Measurements from ENCODE around the gene PPFIBP2.

Gene PPFIBP2

GRCh38 chr11:7513234-7514098 lies at the start of gene PPFIBP2:
TSS of gene PPFIBP2 (plus strand) at chr11:7513999. CDS start at chr11:7549476, 35,477 bp downstream.
- peak; percentile 85 for DNase-seq

DNA sequence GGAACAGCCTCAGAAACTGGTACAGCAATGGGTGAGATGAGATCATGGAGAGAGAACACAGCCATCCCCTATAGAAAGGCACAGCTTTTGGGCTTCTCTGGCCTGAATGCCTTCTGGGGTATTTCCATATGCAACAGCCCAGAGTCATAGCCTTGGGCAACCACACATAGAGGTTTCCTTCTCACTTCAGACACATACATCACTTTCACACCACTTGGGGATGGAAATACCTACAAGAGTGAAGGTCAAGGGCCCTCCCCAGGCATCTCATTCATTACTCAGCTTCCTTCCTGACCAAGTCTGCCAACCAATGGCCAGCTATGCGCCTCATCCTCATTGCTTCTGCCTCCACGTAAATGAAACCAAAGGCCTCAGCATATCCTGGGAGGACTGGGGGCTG lies 46.1 kb upstream of the PPFIBP2 start:
- DNase-seq = no peak

DNA sequence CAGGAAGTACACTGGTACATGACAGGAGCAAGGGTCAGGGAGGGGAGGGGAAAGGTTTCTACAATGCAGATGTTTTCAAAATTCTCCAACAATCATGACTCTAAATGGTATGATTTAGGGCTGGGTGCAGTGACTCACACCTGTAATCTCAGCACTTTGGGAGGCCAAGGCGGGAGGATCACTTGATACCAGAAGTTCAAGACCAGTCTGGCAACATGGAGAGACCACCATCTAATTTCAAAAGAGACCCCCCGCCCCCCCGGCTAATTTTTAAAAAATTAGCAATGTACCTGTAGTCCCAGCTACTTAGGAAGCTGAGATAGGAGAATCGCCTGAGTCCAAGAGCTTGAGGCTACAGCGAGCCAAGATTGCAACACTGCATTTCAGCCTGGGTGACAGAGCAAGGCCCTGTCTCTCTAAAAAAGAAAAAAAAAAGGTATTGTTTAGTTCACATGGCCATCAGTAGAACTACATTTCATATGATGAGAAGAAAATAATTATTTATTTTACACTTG lies 44.4 kb upstream of the PPFIBP2 start:
- DNase-seq = no peak

GRCh38 chr11:7471071-7471470 lies 42.7 kb upstream of the PPFIBP2 start:
- no peak for DNase-seq

- no peak for DNase-seq
These were observed 40.1 kb upstream of the PPFIBP2 start for GRCh38 chr11:7473717-7474116.

DNA sequence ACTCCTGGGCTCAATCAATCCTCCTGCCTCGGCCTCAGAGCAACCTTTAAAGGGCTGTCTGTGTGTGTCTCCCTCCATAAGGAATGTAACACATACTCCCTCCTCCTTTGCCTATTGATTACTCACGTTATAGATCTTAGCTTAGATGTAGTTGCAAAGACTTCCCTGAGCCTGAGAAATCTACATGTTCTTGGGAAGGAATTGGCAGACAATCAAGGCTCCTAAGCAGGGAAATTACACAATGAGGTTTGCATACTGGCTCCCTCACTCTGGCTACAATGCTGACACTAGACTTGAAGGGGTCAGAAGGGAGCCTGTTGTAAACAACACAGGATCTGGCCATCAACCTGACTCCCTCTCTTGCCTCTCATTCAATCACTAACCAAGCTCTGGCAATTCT lies 33.7 kb upstream of the PPFIBP2 start:
- DNase-seq = no peak

DNA sequence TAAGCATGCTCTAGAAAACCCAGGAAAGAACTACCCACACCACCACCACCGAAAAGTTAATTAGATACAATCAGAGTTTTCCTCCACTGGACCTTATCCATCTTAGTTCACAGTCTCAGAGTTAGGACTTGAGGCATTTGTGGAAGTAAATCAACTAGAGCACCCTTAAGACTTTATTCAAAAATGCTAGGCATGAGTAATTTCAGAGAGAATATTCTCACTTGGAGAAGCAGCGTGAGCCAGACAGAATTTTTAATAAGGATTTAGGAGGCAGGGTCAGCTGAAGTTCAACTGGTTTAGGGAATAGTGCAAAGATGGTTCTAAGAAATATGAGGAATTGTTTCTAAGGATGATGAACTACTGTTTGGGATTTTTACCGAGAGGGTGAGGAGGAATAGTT lies 29.7 kb upstream of the PPFIBP2 start:
- DNase-seq = no peak

DNA sequence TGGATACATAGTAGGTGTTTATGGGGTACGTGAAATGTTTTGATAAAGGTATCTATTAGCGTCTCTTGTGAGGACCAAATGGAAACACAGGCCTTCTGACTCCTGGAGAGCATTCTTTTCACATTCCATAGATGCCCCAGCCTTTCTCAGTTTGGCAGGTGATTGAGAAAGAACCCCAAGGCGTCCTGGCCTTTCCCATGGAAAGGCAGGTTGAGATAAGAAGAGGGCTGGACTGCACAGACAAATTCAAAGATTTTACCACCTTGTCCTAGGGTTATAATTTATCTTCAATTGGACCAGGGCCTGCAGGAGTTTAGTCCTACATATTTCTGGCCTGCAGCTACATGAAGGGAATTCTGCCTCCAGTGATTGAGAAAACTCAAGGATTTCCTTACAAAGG lies 29.2 kb upstream of the PPFIBP2 start:
- DNase-seq = no peak

- no peak for DNase-seq
These were observed 28.4 kb upstream of the PPFIBP2 start, which contains the start of gene OLFML1 for GRCh38 chr11:7485186-7486097. TSS of gene OLFML1 (plus strand) at chr11:7485506. CDS start at chr11:7485876, 370 bp downstream.

GRCh38 chr11:7486098-7486780 lies 27.6 kb upstream of the PPFIBP2 start:
- DNase-seq = no peak

DNA sequence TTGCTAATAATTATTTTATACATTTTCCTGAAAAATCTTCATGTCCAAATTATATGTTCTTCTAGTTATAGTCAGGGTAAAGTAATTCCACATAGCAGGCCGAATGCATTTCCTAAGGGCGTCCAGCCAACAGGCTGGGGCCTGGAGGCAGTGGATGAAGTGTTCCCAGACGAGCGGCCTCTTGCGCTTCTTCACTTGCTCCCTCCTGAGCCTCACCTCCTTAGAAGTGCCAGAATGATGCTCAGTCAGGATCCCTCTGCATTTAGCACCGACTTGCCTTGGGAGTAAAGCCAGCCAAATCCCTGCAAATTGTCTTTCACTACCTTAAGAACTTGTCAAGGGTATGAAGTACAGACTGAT lies 27.0 kb upstream of the PPFIBP2 start:
- no peak for DNase-seq

DNA sequence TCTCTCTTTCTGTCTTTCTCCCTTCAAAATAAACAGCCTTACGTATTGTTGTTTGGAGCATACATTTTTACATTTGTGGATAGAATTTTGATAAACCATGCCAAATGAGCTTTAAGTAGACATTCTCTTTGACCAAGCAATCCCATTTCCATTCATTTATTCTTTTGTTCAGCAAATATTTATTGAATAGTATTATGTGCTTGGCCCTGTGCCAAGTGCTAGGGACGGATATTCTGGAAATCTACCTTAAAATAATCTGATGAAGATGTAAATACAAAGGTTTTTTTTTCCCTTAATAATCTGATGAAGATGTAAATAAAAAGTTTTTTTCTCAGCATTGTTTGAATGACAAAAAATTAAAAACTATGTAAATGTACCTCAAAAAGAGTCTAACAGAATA lies 26.4 kb upstream of the PPFIBP2 start:
- no peak for DNase-seq

- no peak for DNase-seq
These were observed 25.1 kb upstream of the PPFIBP2 start for GRCh38 chr11:7488681-7489080.

DNA sequence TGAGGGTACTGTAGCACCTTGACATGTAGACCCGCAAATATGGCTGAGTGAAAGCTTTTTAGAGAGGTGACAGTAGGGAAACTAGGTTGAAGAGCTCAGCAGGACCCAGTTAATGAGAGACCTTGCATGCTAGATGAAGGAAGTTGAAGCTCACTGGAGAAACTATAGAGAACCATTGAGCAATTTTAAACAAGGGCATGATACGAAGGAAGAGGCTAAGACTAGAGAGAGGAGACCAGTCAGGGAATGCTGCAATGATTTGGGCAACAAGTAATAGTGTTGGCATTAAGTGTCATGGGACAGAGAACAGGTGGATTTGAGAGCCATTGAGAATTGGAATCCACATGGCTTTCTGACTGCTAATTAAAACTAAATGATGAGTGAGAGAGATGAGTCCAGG lies 24.4 kb upstream of the PPFIBP2 start:
- DNase-seq = no peak

GRCh38 chr11:7490054-7490453 lies 23.7 kb upstream of the PPFIBP2 start:
- no peak for DNase-seq

DNA sequence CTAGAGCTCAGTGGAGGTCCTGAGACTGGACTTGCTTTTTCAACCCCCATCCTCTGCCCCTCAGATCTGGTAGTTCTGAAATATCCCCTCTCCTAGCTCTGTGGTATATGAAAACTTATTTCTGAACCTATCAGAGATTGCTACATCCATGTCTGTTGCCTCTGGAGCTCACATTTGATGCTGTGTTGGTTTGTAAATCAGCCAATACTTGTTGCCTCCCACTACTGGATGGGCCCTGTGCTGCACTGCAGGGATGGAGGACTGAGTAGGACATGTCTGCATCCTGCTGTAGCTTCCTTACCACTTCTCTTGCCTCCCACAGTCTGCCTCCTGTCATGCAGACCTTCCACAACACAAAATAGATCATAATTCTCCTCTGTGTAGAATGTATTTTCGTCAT lies 23.3 kb upstream of the PPFIBP2 start:
- DNase-seq = no peak

DNA sequence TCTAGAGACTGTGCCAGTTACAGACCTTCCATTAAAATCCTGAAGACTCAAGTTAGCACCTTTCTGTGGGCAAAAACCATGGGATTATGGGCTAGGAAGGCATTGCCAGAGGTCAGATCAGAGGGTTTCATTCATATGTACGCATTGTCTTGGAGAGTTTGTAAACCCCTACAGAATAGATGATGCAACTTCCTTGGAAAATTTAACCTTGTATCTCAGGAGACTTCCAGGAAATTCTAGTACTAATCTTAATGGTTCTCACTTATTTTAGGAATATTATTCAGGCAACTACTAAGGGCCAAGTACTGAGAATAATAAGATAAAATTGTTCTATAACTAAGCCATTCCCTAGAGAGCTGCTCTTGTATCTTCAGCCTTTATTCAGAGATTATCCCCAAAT lies 21.5 kb upstream of the PPFIBP2 start:
- DNase-seq = no peak

GRCh38 chr11:7493670-7494069 lies 20.1 kb upstream of the PPFIBP2 start:
- no peak for DNase-seq

GRCh38 chr11:7494086-7494745 lies 19.6 kb upstream of the PPFIBP2 start:
- no peak for DNase-seq

- no peak for DNase-seq
These were observed 17.8 kb upstream of the PPFIBP2 start for GRCh38 chr11:7495882-7496551.

DNA sequence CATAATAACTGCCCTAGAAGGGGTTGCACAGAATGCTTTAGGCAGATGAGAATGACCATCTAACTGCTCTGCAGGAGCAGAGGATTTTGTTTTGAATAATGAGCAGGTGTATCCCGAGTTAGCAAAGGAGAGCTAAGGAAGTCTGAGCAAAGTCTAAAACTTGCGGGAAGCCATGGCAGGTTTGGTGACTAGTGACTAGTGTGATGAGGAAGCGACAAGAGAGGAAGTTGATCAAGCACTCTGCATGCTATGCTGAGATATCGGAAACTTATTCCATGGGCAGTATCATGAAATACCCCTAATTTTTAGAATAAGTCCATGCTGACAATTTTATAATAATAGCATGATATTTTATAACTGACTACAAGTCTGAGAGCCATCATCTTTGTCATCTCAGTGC lies 15.6 kb upstream of the PPFIBP2 start:
- no peak for DNase-seq

DNA sequence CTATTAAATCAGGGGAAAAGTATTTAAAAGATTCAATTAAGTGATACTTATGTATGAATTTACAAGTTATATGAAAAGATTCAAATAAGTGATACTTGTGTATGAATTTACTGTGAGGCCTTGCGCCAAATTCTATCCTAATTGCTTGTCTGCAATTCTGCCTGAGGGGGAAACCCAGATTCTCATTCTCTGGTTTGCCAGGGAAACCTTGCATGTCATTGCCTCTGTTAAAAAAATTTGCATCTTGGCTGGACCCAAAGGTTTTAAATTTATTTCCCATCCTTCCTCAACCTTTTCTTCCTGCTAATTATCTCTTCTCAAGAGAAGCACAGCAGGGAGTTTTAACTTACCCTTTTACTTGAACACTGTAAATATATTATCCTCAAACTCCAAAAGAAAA lies 14.7 kb upstream of the PPFIBP2 start:
- no peak for DNase-seq
